SK-N-SH treated with all-trans-retinoic acid at 6 μM for 48 hours (cell line): ENCODE results near the gene PTX4.

Experiments
- ATAC-seq: fragments of 200-7000 bp; cut with Tn5 transposase; 3 replicates; pipeline ENCODE4 v1.9.1; 2020; ENCODE audit warnings: mild to moderate bottlenecking, moderate library complexity
- ARNTL ChIP-seq: fragments of 450-650 bp; formaldehyde crosslinking; IDR thresholded peaks from 2 replicates; pipeline ENCODE4 v1.5.0; 2020; ENCODE audit warnings: low read depth, mild to moderate bottlenecking, moderate library complexity, borderline replicate concordance
- BACH2 ChIP-seq: fragments of 250-450 bp; sonication (Bioruptor Pico); IDR thresholded peaks from 2 replicates; pipeline ENCODE4 v1.9.0; 2021; ENCODE audit warnings: mild to moderate bottlenecking, borderline replicate concordance
- ESRRG ChIP-seq: fragments of 250-450 bp; sonication (Bioruptor Pico); IDR thresholded peaks from 2 replicates; pipeline ENCODE4 v1.6.1; 2021; ENCODE audit warnings: mild to moderate bottlenecking
- GLIS3 ChIP-seq: fragments of 250-450 bp; sonication (Bioruptor Pico); IDR thresholded peaks from 2 replicates; pipeline ENCODE4 v1.5.0; 2020; ENCODE audit warnings: mild to moderate bottlenecking, moderate library complexity
- OSR1 ChIP-seq: fragments of 250-450 bp; sonication (Bioruptor Pico); IDR thresholded peaks from 2 replicates; pipeline ENCODE4 v1.8.0; 2022; ENCODE audit warnings: moderate library complexity, mild to moderate bottlenecking, inconsistent platforms
- PPARA ChIP-seq: fragments of 250-450 bp; sonication (Bioruptor Pico); IDR thresholded peaks from 2 replicates; pipeline ENCODE4 v1.5.0; 2020; ENCODE audit warnings: mild to moderate bottlenecking, borderline replicate concordance
- RARB ChIP-seq: fragments of 250-450 bp; sonication (Bioruptor Pico); IDR thresholded peaks from 2 replicates; pipeline ENCODE4 v1.8.0; 2021; ENCODE audit warnings: mild to moderate bottlenecking, moderate library complexity
- TOX ChIP-seq: fragments of 250-450 bp; sonication (Bioruptor Pico); IDR thresholded peaks from 2 replicates; pipeline ENCODE4 v1.8.0; 2021; ENCODE audit warnings: mild to moderate bottlenecking, moderate library complexity, borderline replicate concordance
- ZC3H10 ChIP-seq: fragments of 250-450 bp; sonication (Bioruptor Pico); IDR thresholded peaks from 2 replicates; pipeline ENCODE4 v1.5.1; 2021; ENCODE audit warnings: mild to moderate bottlenecking, moderate library complexity
- ZFP3 ChIP-seq: fragments of 250-450 bp; sonication (Bioruptor Pico); IDR thresholded peaks from 2 replicates; pipeline ENCODE4 v1.5.0; 2020; ENCODE audit warnings: mild to moderate bottlenecking, moderate library complexity
- ZFP30 ChIP-seq: fragments of 450-650 bp; formaldehyde crosslinking; IDR thresholded peaks from 2 replicates; pipeline ENCODE4 v1.5.0; 2022; ENCODE audit warnings: mild to moderate bottlenecking, moderate library complexity
- ZNF565 ChIP-seq: fragments of 450-650 bp; formaldehyde crosslinking; conservative IDR thresholded peaks from 2 replicates; pipeline ENCODE4 v1.5.0; 2020; ENCODE audit warnings: low read depth, mild to moderate bottlenecking, moderate library complexity
- ZNF70 ChIP-seq: fragments of 450-650 bp; formaldehyde crosslinking; IDR thresholded peaks from 2 replicates; pipeline ENCODE4 v1.5.0; 2020; ENCODE audit warnings: mild to moderate bottlenecking, moderate library complexity
- ZNF8 ChIP-seq: fragments of 450-650 bp; formaldehyde crosslinking; IDR thresholded peaks from 2 replicates; pipeline ENCODE4 v1.5.0; 2020; ENCODE audit warnings: mild to moderate bottlenecking, moderate library complexity
- TF ChIP-seq, protein P1 (sequence below): fragments of 250-450 bp; sonication (Bioruptor Pico); IDR thresholded peaks from 2 replicates; pipeline ENCODE4 v1.5.1; 2021; ENCODE audit warnings: mild to moderate bottlenecking, moderate library complexity
- TF ChIP-seq, protein P2 (sequence below): fragments of 250-450 bp; sonication (Bioruptor Pico); IDR thresholded peaks from 2 replicates; pipeline ENCODE4 v1.8.0; 2020; ENCODE audit warnings: mild to moderate bottlenecking, moderate library complexity, borderline replicate concordance
- TF ChIP-seq, protein P3 (sequence below): fragments of 250-450 bp; sonication (Bioruptor Pico); IDR thresholded peaks from 2 replicates; pipeline ENCODE4 v1.5.1; 2020; ENCODE audit warnings: low read depth, mild to moderate bottlenecking, moderate library complexity
- TF ChIP-seq, protein P4 (sequence below): fragments of 250-450 bp; sonication (Bioruptor Pico); IDR thresholded peaks from 2 replicates; pipeline ENCODE4 v1.8.0; 2021; ENCODE audit warnings: low read depth, mild to moderate bottlenecking, moderate library complexity, borderline replicate concordance

The PTX4 gene

DNA sequence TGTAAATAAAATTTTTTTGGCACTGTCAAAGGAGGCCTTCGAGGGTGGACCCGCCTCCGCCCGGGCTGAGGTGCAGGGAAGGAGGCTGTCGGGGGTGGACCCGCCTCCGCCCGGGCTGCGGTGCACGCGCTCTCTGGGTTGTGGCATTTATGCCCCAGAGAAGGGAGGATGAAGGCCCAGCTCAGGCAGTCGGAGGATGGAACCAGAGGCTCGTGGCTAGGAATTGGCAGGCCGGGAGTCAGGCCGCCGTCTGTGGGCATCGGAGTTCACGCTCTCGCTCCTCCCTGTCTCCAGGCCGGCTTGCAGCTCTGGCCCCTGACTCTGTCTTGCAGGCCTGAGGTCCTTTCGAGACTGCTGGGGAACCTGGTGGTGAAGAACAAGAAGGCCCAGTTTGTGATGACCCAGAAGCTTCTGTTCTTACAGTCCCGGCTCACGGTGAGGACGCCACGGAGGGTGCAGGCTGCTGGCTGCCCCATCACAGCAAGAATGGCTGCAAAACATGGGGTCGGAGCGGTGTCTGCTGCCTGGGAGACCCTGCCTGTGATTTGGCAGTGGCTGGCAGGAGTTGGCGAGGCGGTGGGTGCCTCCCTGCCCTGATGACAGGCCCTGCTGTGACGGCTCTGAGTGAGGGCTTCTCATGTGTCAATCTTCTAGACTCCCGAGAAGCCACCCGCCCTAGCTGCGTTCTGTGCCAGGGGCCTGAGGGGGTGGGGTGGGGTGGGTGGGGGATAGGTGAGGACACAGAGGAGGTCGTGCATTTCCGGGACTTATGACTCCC is 10.3 kb upstream of the PTX4 start (continued):
- TF ChIP-seq, protein P1, sequence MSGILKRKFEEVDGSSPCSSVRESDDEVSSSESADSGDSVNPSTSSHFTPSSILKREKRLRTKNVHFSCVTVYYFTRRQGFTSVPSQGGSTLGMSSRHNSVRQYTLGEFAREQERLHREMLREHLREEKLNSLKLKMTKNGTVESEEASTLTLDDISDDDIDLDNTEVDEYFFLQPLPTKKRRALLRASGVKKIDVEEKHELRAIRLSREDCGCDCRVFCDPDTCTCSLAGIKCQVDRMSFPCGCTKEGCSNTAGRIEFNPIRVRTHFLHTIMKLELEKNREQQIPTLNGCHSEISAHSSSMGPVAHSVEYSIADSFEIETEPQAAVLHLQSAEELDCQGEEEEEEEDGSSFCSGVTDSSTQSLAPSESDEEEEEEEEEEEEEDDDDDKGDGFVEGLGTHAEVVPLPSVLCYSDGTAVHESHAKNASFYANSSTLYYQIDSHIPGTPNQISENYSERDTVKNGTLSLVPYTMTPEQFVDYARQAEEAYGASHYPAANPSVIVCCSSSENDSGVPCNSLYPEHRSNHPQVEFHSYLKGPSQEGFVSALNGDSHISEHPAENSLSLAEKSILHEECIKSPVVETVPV (CRISPR knock-in tag), result no peak
- TF ChIP-seq, protein P2, sequence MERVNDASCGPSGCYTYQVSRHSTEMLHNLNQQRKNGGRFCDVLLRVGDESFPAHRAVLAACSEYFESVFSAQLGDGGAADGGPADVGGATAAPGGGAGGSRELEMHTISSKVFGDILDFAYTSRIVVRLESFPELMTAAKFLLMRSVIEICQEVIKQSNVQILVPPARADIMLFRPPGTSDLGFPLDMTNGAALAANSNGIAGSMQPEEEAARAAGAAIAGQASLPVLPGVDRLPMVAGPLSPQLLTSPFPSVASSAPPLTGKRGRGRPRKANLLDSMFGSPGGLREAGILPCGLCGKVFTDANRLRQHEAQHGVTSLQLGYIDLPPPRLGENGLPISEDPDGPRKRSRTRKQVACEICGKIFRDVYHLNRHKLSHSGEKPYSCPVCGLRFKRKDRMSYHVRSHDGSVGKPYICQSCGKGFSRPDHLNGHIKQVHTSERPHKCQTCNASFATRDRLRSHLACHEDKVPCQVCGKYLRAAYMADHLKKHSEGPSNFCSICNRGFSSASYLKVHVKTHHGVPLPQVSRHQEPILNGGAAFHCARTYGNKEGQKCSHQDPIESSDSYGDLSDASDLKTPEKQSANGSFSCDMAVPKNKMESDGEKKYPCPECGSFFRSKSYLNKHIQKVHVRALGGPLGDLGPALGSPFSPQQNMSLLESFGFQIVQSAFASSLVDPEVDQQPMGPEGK (CRISPR knock-in tag), result no peak
- TF ChIP-seq, protein P3, sequence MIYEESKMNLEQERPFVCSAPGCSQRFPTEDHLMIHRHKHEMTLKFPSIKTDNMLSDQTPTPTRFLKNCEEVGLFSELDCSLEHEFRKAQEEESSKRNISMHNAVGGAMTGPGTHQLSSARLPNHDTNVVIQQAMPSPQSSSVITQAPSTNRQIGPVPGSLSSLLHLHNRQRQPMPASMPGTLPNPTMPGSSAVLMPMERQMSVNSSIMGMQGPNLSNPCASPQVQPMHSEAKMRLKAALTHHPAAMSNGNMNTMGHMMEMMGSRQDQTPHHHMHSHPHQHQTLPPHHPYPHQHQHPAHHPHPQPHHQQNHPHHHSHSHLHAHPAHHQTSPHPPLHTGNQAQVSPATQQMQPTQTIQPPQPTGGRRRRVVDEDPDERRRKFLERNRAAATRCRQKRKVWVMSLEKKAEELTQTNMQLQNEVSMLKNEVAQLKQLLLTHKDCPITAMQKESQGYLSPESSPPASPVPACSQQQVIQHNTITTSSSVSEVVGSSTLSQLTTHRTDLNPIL, result no peak
- no peak for TF ChIP-seq ESRRG (CRISPR knock-in tag)

DNA sequence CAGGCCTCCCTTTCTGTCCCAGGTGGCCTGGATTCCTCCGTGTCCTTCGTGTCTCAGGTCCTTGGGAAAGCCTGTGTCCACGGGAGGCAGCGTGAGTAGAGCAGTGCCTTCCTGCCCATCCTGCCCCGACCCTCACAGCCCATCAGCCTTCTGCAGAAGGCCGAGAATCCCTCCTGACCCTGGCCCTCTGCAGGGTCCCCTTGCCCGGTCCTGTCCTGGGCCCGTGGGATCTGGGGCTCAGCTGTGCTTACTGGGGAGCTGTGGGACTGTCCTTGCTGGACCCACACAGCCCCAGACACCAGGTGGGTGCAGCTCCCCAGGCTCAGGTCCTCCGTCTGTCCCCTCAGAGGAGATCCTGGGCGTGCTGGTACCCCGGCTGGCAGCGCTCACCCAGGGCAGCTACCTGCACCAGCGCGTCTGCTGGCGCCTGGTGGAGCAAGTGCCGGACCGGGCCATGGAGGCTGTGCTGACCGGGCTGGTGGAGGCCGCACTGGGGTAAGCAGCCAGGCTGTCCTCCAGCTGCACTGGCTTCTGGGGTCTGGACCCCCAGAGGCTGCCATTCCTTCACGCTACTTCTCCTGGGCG is 8.4 kb upstream of the PTX4 start:
- TF ChIP-seq ZNF70 (CRISPR knock-in tag), result no peak
- TF ChIP-seq, protein P1 (CRISPR knock-in tag), result no peak
- TF ChIP-seq ZC3H10 (CRISPR knock-in tag), result no peak
- no peak for TF ChIP-seq ARNTL
- no peak for TF ChIP-seq RARB (CRISPR knock-in tag)
- no peak for TF ChIP-seq TOX (CRISPR knock-in tag)
- no peak for TF ChIP-seq GLIS3 (CRISPR knock-in tag)
- TF ChIP-seq PPARA (CRISPR knock-in tag), result no peak
- no peak for TF ChIP-seq ZNF8 (CRISPR knock-in tag)
- no peak for TF ChIP-seq ZFP30 (CRISPR knock-in tag)
- TF ChIP-seq, protein P4, sequence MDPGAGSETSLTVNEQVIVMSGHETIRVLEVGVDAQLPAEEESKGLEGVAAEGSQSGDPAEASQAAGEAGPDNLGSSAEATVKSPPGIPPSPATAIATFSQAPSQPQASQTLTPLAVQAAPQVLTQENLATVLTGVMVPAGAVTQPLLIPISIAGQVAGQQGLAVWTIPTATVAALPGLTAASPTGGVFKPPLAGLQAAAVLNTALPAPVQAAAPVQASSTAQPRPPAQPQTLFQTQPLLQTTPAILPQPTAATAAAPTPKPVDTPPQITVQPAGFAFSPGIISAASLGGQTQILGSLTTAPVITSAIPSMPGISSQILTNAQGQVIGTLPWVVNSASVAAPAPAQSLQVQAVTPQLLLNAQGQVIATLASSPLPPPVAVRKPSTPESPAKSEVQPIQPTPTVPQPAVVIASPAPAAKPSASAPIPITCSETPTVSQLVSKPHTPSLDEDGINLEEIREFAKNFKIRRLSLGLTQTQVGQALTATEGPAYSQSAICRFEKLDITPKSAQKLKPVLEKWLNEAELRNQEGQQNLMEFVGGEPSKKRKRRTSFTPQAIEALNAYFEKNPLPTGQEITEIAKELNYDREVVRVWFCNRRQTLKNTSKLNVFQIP (CRISPR knock-in tag), result no peak
- TF ChIP-seq ZFP3 (CRISPR knock-in tag), result no peak
- no peak for TF ChIP-seq ESRRG (CRISPR knock-in tag)
- no peak for TF ChIP-seq OSR1 (CRISPR knock-in tag)
- TF ChIP-seq BACH2 (CRISPR knock-in tag), result no peak
- TF ChIP-seq, protein P3, result no peak
- no peak for ATAC-seq

DNA sequence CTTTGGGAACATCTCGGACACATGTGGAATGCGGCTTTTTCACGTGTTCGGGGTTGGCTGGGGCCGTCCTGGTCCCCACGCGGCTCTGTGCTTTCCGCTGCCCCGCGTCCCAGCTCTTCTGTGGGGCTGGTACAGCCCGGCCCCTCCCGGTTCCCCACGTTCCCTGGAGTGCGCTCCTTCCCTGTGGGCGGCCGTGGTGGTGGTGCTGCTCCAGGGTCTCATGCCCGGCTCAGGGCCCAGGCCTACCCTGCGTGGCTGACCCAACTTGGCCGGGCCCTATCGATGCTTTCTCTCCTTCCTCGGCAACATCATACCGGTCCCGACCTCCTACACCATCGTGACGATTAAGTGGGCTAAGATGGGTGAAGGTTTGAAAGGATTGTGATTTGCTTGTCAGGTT is 7.7 kb upstream of the PTX4 start:
- TF ChIP-seq, protein P2 (CRISPR knock-in tag), result no peak
- TF ChIP-seq ZNF565 (CRISPR knock-in tag), result no peak
- ATAC-seq, result no peak
